H9 (cell line): ENCODE data around the gene VAV1. TPM values are rescaled to one million over a fixed set of nuclear protein-coding genes. Genes with fewer than 3 reads are reported as not detected.

Source experiments
- DNase-seq: peaks from one replicate; pipeline ENCODE4 v3.0.0-alpha.2; 2017
- H2AFZ ChIP-seq: one replicate; pipeline ENCODE4 v1.6.1; 2013; ENCODE audit warnings: mild to moderate bottlenecking, low read length, control low read depth, moderate library complexity
- H2AK5ac ChIP-seq: 2 replicates; pipeline ENCODE4 v1.6.1; 2013; ENCODE audit warnings: low read length, control low read depth, mixed read lengths; ENCODE audit not compliant: insufficient read length
- H2BK120ac ChIP-seq: one replicate; pipeline ENCODE4 v1.6.1; 2013; ENCODE audit warnings: low read depth, mild to moderate bottlenecking, low read length, control low read depth, inconsistent platforms; ENCODE audit not compliant: poor library complexity, severe bottlenecking
- H2BK12ac ChIP-seq: 2 replicates; pipeline ENCODE4 v1.6.1; 2013; ENCODE audit warnings: low read length, control low read depth, mixed read lengths, low read depth; ENCODE audit not compliant: insufficient read length
- H2BK15ac ChIP-seq: 2 replicates; pipeline ENCODE4 v1.6.1; 2013; ENCODE audit warnings: low read depth, low read length, control low read depth
- H2BK20ac ChIP-seq: one replicate; pipeline ENCODE4 v1.6.1; 2013; ENCODE audit warnings: low read depth, mild to moderate bottlenecking, low read length, control low read depth, inconsistent platforms; ENCODE audit not compliant: poor library complexity, severe bottlenecking
- H2BK5ac ChIP-seq: 2 replicates; pipeline ENCODE4 v1.6.1; 2013; ENCODE audit warnings: low read length, control low read depth, mixed read lengths; ENCODE audit not compliant: insufficient read length
- H3K14ac ChIP-seq: 2 replicates; pipeline ENCODE4 v1.6.1; 2013; ENCODE audit warnings: low read length, control low read depth; ENCODE audit not compliant: insufficient read depth
- H3K18ac ChIP-seq: 2 replicates; pipeline ENCODE4 v1.6.1; 2013; ENCODE audit warnings: low read depth, mild to moderate bottlenecking, mixed read lengths, low read length, control low read depth; ENCODE audit not compliant: insufficient read length
- H3K23ac ChIP-seq: 2 replicates; pipeline ENCODE4 v1.6.1; 2013; ENCODE audit warnings: low read length, control low read depth, mixed read lengths, low read depth; ENCODE audit not compliant: insufficient read length
- H3K23me2 ChIP-seq: 2 replicates; pipeline ENCODE4 v1.6.1; 2013; ENCODE audit warnings: low read depth, mild to moderate bottlenecking, mixed read lengths, low read length, control low read depth; ENCODE audit not compliant: insufficient read length, poor library complexity, severe bottlenecking
- H3K27ac ChIP-seq: 2 replicates; pipeline ENCODE4 v1.5.1; 2013; ENCODE audit warnings: low read length, control low read depth, mixed read lengths, low read depth; ENCODE audit not compliant: insufficient read length
- H3K27me3 ChIP-seq: 2 replicates; pipeline ENCODE4 v1.6.1; 2013; ENCODE audit warnings: low read length, control low read depth, inconsistent platforms; ENCODE audit not compliant: insufficient read depth
- H3K4ac ChIP-seq: 2 replicates; pipeline ENCODE4 v1.6.1; 2013; ENCODE audit warnings: low read depth, mild to moderate bottlenecking, control low read depth, inconsistent platforms, low read length, moderate library complexity
- H3K4me1 ChIP-seq: 2 replicates; pipeline ENCODE4 v1.6.1; 2013; ENCODE audit warnings: low read length, control low read depth, inconsistent platforms; ENCODE audit not compliant: insufficient read depth
- H3K4me2 ChIP-seq: 2 replicates; pipeline ENCODE4 v1.6.1; 2013; ENCODE audit warnings: low read length, control low read depth, mixed read lengths; ENCODE audit not compliant: insufficient read length, insufficient read depth
- H3K56ac ChIP-seq: 2 replicates; pipeline ENCODE4 v1.6.1; 2013; ENCODE audit warnings: low read depth, mild to moderate bottlenecking, mixed read lengths, low read length, control low read depth; ENCODE audit not compliant: insufficient read length
- H3K79me1 ChIP-seq: 2 replicates; pipeline ENCODE4 v1.6.1; 2013; ENCODE audit warnings: low read depth, mild to moderate bottlenecking, moderate library complexity, low read length, control low read depth, inconsistent platforms; ENCODE audit not compliant: insufficient read depth, poor library complexity, severe bottlenecking
- H3K79me2 ChIP-seq: 2 replicates; pipeline ENCODE4 v1.6.1; 2013; ENCODE audit warnings: low read length, control low read depth, inconsistent platforms; ENCODE audit not compliant: insufficient read depth
- H3K9ac ChIP-seq: 2 replicates; pipeline ENCODE4 v1.6.1; 2013; ENCODE audit warnings: low read length, control low read depth, mixed read lengths; ENCODE audit not compliant: insufficient read length; ENCODE audit errors: extremely low read depth
- H3K9me3 ChIP-seq: one replicate; pipeline ENCODE4 v1.6.1; 2013; ENCODE audit warnings: low read depth, low read length, inconsistent platforms; ENCODE audit not compliant: control insufficient read depth
- H3T11ph ChIP-seq: one replicate; pipeline ENCODE4 v1.6.1; 2013; ENCODE audit warnings: mild to moderate bottlenecking, low read length, control low read depth, inconsistent platforms
- H4K20me1 ChIP-seq: one replicate; pipeline ENCODE4 v1.6.1; 2013; ENCODE audit not compliant: control insufficient read depth, insufficient read length, insufficient read depth
- H4K5ac ChIP-seq: 2 replicates; pipeline ENCODE4 v1.6.1; 2013; ENCODE audit warnings: low read depth, mild to moderate bottlenecking, mixed read lengths, low read length, control low read depth; ENCODE audit not compliant: insufficient read length
- H4K8ac ChIP-seq: replicated peaks from 2 replicates; pipeline ENCODE4 v1.6.1; 2013; ENCODE audit warnings: low read length, control low read depth, mixed read lengths, low read depth; ENCODE audit not compliant: insufficient read length
- H4K91ac ChIP-seq: 2 replicates; pipeline ENCODE4 v1.6.1; 2013; ENCODE audit warnings: low read depth, mild to moderate bottlenecking, moderate library complexity, mixed read lengths, low read length, control low read depth; ENCODE audit not compliant: insufficient read length
- H3K27ac Mint-ChIP-seq, 3 experiments: 2 replicates in 2 of 3; 3 replicates in 1 of 3; pipeline ENCODE4 v1.8.0; 2020 to 2021; ENCODE audit warnings: mixed read lengths in 3 of 3, mild to moderate bottlenecking in 1 of 3, moderate library complexity in 1 of 3
- H3K27me3 Mint-ChIP-seq: 2 replicates; pipeline ENCODE4 v1.8.0; 2021; ENCODE audit warnings: low read depth, mild to moderate bottlenecking, moderate library complexity, mixed read lengths
- H3K36me3 Mint-ChIP-seq, 3 experiments: 2 replicates in 2 of 3; 3 replicates in 1 of 3; pipeline ENCODE4 v1.8.0; 2020 to 2021; ENCODE audit warnings: low read depth in 3 of 3, mixed read lengths in 3 of 3; ENCODE audit not compliant: insufficient read depth in 1 of 3
- H3K4me1 Mint-ChIP-seq, 2 experiments: 2 replicates each; pipeline ENCODE4 v1.8.0; 2020; ENCODE audit warnings: mixed read lengths in 2 of 2
- H3K4me3 Mint-ChIP-seq, 2 experiments: 2 replicates in 1 of 2; 3 replicates in 1 of 2; pipeline ENCODE4 v1.8.0; 2020 to 2021; ENCODE audit warnings: mild to moderate bottlenecking in 2 of 2, mixed read lengths in 2 of 2, moderate library complexity in 1 of 2
- H3K9me3 Mint-ChIP-seq, 2 experiments: 2 replicates in 1 of 2; 3 replicates in 1 of 2; pipeline ENCODE4 v1.8.0; 2020; ENCODE audit warnings: mild to moderate bottlenecking in 2 of 2, mixed read lengths in 2 of 2, moderate library complexity in 1 of 2
- WGBS: extraction: QIAGEN DNeasy Blood & Tissue Kit; methylation state at CpG from one replicate; pipeline ENCODE4 v1.1.7; 2013; ENCODE audit warnings: missing lambda C conversion rate, low lambda C conversion rate, mixed read lengths; ENCODE audit not compliant: insufficient read length; ENCODE audit errors: extremely low coverage; 5-methylcytosine and 5-hydroxymethylcytosine counted together
- total RNA-seq: library from RNA; stranded (reverse); gene quantifications from 2 replicates; pipeline ENCODE4 v1.2.1, GENCODE V29; 2021
- TF ChIP-seq, protein P1 (sequence below): fragments of 200-600 bp; sonication (generic); conservative IDR thresholded peaks from 3 replicates; pipeline ENCODE4 v1.8.0; 2021; ENCODE audit warnings: antibody characterized with exemption, mild to moderate bottlenecking

VAV1 gene
- total RNA-seq, 1 experiment from 2014 or later: 0.90 TPM

DNA sequence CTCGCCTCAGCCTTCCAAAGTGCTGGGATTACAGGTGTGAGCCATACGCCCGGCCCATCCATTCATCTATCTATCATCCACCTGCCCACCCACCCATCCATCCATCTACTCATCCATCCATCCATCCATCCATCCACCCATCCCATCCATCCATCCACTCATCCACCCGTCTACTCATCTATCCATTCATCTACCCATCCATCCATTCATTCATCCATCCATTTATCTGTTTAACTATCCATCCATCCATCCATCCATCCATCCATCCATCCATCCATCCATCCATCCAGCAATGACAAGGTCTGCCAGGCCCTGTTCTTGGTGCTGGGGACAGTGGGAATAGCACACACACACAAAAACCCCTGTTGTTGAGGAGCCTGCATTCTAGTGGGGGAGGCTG, 4.5 kb downstream of the VAV1 start:
- H3T11ph ChIP-seq: no peak overlapping the region
- no peak overlapping the region for H3K27ac Mint-ChIP-seq
- no peak overlapping the region for H3K56ac ChIP-seq
- no peak for DNase-seq
- peaks cover 6% of the 10 kb centered on the region for H3K27me3 Mint-ChIP-seq
- no peak overlapping the region for H4K91ac ChIP-seq
- H2BK12ac ChIP-seq: no peak overlapping the region
- no peak overlapping the region for H3K23ac ChIP-seq
- H3K23me2 ChIP-seq: no peaks in the 10 kb centered on the region
- H3K79me1 ChIP-seq: no peaks in the 10 kb centered on the region
- no peaks in the 10 kb centered on the region for H3K36me3 Mint-ChIP-seq
- no peak overlapping the region for H3K4me2 ChIP-seq
- H2BK5ac ChIP-seq: no peak overlapping the region
- TF ChIP-seq, protein P1, sequence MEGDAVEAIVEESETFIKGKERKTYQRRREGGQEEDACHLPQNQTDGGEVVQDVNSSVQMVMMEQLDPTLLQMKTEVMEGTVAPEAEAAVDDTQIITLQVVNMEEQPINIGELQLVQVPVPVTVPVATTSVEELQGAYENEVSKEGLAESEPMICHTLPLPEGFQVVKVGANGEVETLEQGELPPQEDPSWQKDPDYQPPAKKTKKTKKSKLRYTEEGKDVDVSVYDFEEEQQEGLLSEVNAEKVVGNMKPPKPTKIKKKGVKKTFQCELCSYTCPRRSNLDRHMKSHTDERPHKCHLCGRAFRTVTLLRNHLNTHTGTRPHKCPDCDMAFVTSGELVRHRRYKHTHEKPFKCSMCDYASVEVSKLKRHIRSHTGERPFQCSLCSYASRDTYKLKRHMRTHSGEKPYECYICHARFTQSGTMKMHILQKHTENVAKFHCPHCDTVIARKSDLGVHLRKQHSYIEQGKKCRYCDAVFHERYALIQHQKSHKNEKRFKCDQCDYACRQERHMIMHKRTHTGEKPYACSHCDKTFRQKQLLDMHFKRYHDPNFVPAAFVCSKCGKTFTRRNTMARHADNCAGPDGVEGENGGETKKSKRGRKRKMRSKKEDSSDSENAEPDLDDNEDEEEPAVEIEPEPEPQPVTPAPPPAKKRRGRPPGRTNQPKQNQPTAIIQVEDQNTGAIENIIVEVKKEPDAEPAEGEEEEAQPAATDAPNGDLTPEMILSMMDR: no peak
- H3K4ac ChIP-seq: no peak overlapping the region
- H3K9me3 ChIP-seq: no peaks in the 10 kb centered on the region
- no peak overlapping the region for H2BK20ac ChIP-seq
- no peaks in the 10 kb centered on the region for H3K4me1 ChIP-seq
- H3K27ac ChIP-seq: no peak overlapping the region
- no peak overlapping the region for H3K14ac ChIP-seq
- no peaks in the 10 kb centered on the region for H3K79me2 ChIP-seq
- H3K4me1 Mint-ChIP-seq: peaks cover 4 to 8% of the 10 kb centered on the region in 2 experiments; a peak in 2 of 4 replicates
- no peak overlapping the region for H4K8ac ChIP-seq
- H3K9me3 Mint-ChIP-seq: peaks cover 3 to 40% of the 10 kb centered on the region in 2 experiments; a peak in 4 of 5 replicates
- H3K18ac ChIP-seq: no peak overlapping the region
- no peaks in the 10 kb centered on the region for H4K20me1 ChIP-seq
- H2BK15ac ChIP-seq: no peak overlapping the region
- no peak overlapping the region for H2AK5ac ChIP-seq
- no peak overlapping the region for H2AFZ ChIP-seq
- H2BK120ac ChIP-seq: no peak overlapping the region
- H3K4me3 Mint-ChIP-seq: no peak overlapping the region; a peak in 1 of 5 replicates
- no CpG with 5 or more reads among the region's 4 CpGs for WGBS
- no peak overlapping the region for H4K5ac ChIP-seq
- H3K27me3 ChIP-seq: no peaks in the 10 kb centered on the region
- no peak overlapping the region for H3K9ac ChIP-seq
